Activated CD4-positive, alpha-beta T cell treated with anti-CD3 and anti-CD28 coated beads for 1 hour (primary cell): ENCODE measurements around the gene SLC9A9.

Source experiments
- DNase-seq: peaks from one replicate; pipeline ENCODE4 v3.0.0-alpha.2; 2020

The SLC9A9 gene

DNA sequence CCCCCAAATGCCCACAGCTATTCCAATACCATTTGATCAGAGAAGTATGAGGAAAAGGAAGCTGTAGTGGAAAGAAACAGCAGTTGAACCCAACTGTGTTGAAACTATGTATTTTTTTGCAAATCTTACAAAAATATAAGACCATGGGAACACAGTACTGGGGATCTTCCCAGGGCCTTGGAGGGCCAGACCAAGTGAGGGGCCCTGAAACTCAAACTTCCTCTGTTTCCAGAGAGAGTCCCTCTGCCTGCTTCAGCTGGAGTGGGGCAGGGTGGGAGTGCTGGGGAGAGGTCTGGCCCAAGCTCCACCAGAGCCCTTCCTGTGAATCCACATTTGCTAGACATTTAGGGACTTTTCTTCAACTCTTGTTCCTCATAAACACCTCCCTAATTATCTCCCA is 464.8 kb downstream of the SLC9A9 start:
- DNase-seq = no peak

DNA sequence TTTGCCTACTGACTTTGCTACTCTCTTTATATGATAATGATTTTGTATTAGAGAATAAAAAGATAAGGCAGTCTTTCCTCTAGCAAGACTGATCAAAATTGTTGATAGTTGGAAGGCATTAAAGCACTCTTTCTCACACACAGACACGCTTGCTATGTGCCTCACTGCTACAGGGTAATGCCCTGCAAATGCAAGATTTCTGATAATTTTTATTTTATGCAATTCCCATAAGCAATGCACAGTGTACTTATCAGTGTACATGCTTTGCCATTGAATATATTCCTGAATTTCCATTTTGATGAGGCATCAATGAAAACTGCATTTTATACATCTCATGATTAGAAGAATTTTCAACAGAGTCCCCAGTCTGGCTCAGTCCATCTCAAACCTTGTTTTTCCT is 465.5 kb downstream of the SLC9A9 start:
- DNase-seq = no peak

DNA sequence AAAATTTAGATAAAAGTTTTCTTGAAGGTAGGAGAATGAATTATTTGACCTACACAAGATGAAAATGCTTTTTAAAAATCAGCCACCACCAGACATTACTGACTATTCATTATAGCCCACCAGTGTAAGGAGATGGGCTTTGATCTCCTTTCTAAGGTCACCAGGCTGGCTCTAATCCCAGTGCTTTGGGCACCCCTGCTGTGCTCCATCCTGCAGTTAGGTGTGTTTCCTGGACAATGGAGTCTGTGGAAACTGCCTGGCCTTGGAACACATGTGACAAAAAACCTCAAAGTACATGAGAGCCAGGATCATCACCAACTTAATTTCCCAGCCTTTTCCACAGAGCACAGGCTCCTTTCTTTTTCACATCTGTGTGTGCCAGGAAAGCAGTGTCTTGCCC is 467.8 kb downstream of the SLC9A9 start:
- no peak for DNase-seq

DNA sequence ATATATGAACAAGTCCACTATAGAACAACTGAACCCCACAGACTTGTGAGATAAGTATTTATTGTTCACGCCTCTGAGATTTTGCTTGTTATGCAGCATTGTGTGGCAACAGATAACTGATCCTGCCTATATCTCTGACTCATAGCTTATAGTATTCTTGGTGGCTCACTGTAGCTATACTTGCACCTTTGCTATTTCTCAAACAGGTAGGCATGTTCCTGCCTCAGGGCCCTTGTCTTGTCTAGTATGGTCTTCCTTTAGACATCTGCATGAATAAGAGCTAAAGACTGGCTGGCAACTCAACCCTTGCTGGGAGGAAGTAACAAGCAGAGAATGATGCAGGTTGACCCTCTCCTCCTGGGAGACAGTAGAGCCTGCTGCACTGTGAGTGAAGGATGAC is 472.6 kb downstream of the SLC9A9 start:
- DNase-seq = no peak

DNA sequence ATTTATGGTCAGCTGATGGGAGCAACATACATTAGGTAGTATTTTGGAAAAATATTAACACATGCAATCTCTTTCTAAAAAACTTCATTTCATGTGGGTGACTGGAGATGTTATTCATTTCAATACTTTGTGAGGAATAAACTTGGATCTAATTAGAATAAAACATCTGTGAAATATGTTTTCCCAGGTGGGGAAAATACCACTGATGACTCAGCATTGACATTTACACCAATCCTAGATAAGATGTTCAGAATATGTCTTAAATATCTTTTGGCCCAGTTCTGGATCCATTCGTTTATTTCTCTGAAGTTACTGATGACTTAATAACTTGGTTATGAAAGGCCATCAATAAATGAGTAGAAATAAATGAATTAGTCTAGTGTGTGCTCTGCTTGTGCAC is 481.1 kb downstream of the SLC9A9 start:
- DNase-seq = no peak

DNA sequence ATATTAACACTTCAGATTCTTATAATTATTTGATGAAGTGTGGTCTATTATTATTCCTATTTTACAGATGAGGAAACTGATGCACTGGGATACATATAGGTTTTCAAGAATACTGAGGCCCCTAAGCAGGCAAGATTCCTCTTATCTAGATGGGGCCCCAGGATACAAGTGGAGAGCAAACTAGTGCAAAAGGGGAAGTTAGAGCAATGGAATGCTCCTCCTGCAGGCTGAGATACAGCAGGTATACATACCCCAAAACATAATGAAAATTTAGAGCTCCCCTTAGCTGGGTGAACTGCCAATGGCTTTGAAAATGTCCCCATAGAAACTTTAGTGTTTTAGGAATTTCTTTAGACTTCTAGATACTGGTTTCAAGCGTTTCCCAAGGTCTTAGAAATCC is 481.6 kb downstream of the SLC9A9 start:
- DNase-seq = no peak

DNA sequence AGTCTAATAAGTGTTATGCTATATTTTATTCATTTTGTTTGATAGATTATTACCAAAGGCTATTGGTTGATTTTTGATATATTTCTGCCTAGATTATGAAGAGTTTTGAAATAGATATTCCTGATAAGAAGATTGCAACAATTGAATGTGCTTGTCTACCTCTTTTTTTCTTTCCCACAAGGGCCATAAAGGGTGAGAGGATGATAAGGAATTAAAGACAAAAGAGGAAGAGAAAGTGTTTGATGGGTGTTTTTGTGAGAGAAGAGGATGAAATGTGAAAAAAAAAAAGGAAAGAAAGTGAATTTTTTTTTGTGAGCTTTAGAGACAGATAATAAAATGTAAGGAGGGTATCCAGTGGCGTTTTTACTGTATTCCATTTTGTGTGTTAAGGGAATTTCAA is 484.3 kb downstream of the SLC9A9 start:
- no peak for DNase-seq

DNA sequence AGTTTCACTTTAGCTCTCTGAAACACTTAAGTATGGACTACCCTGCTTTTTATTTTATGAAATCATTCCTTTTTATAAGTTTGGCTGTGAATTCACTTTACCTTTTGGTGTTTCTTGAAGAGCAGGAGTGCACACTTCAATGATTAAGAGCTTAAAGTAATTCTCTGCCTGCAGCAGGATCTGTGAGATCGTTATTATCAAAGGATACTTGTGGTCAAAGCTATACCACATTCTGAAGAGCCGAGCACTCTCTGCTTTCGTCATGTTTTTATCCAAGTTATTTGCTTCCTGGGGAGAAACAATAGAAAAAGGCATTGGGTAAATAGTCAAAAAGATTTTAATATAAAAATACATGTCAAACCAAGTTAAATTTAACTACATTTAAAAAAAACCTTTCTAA is 485.0 kb downstream of the SLC9A9 start:
- DNase-seq = no peak

DNA sequence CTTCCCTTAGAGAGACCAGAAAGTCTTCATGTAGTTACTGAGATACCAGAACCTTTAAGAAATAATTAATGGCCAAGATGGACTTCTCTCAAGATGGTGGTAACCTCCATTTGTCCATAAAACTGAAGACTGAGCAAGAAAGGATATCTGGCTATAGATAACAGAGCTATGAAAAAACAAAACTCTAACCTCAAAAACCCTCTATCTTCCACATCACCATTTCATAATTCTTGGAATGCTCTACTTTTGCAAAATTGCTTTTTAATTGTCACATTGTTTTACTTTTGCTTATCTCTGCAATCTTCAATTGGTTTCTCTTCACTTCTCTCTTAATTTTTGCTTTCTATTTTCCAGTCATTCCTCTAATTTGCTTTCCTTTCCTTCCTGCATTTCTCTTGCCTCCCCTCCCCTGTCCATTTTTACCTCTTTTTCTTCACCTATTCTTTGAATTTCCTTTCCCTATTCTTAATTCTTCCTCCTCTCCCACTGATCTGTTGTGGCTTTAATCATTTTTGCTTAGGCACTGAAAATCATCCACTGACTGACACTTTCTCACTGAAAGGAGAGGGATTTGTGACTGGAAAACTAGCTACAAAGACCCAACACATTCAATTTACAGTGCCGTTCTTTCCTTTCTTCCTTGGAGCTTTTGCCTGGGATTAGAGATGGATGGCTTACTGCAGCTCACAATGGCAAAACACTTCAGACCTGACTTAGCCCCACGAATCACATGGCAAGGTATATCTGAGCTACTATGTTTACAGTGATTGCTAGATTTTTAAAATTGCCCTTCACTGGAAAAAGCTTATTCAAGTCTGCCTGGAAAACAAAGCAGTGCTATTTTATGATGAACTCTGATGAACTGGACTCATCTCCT is 485.9 kb downstream of the SLC9A9 start:
- DNase-seq = no peak

DNA sequence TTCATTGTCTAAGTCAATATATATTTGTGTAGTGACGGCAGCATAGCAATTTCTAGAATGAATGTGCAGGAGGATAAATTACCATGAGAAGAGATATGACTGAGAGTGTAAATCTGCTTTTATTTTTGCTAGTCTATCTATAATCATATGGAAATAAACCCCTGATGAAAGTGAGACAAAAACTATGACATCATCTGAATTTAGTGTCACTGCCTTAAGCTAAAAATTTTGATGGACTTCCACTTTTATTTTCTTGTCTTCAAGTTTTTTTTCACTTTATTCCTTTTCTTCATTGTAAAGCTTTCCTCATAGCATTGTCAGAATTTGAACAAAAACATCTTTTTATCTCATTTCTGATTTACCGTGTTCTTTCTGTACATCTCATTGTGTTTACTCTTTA is 486.7 kb downstream of the SLC9A9 start:
- no peak for DNase-seq

DNA sequence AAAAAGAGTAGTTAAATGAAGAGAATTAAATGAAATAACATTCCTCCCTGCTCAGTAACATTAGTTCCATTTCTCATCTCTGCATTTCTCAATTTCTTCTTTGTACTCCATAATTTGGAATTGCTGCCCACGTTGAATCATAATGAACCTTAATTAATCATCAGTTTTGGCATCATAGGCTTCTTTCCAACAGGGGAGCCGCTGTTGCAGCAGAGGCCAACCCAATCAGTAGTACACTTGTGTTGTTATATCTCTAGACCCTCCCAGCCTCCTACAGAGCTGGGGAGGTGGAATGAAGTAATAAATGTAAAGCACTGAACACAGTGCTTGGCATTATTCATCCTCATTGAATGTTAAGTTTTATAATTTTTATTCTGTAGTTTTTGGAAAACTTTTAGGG is 488.0 kb downstream of the SLC9A9 start:
- no peak for DNase-seq

DNA sequence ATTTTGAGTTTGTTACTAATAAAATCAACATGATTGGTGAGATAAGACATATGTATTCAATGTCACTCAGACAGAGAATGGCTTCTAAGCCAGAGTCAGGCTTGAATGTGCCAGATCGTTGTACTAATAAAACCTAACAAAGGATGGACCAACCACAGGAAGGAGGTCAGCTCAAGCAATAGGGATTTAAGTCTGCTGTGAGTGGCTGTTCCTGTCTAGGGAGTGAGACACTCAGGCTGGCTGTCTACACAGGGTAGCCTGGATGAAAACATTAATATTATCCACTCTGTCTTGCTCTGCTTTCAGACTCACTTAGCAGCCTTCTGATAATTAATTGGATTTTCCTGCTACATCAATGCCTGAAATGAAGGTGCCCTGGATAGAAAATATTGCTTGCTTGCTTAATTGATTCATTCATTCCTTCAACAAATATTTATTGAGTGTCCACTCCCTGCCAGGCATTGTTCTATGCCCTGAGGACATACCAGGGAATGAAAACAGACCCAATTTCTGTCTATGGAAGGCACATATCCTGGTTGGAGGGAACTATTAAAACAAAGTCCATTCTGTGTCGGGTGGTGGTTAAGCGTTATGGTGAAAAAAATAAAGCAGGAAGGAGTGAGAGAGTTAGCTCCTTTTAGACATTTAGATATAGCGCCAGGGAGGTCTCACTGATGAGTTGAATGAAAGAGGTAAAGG is 489.3 kb downstream of the SLC9A9 start:
- no peak for DNase-seq

DNA sequence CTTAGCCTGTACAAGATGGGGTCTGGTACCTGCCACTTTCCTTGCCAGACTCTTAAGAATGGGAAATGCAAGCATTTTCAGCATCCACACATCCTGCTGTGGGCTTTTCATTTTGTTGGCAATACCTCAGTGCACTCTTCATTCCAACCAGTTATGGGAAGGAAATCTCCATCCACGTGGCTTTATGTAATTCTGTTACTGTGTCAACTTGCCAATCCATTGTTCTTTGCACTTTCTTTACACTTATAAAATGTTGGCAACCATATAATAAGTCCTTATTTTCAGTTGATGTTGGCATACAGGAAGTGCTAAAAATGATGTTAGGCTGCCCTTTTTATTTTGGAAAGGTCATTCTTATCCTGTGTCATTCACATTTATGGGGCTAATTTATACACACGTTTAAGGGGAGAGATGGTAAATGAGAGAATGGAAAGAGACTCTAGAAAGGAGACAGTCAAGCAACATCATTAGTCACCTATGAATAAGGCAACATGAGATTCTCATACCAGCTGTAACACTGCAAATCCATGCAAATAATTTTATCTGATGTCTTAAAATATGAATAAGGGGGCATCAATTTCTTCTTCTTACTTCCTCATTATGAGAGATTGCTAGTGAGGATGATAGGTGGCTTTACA is 490.0 kb downstream of the SLC9A9 start:
- DNase-seq = no peak

DNA sequence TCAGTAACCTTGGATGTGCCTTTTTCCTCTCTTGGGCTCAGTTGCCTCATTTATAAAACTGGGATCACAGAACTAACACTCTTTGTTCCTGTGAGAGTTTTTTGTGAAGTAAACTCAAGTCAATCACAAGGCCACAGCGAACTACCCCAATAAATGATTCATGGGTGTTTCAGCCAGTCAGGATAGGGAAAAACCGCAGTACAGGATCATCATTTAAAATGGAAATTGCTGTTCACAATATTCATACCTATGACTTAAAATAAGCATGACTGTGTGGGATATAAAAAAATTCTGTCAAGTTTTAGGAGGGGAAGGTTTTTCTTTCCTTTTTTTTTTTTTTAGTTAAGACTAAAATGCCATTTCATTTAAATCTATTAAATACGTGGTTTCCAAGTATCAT is 490.6 kb downstream of the SLC9A9 start:
- DNase-seq = no peak

DNA sequence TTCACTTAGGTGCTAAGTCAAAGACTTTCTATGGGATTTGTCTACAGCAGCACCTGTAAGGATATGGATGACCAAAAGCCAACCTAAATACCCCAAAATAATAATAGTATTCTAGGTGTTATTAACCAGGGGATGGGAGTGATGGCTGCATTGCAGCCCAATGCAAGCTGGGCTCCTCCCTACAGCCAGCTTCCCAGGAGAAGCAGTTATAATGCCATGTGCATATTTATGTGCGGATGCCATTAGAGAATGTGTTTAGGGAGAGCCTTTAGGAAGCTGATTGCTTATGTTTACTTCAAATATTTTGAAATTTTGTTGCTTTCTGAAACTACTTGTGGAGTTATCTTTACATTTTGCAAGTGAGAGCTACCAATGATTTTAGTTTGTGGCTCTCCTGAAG is 491.4 kb downstream of the SLC9A9 start:
- DNase-seq = no peak

DNA sequence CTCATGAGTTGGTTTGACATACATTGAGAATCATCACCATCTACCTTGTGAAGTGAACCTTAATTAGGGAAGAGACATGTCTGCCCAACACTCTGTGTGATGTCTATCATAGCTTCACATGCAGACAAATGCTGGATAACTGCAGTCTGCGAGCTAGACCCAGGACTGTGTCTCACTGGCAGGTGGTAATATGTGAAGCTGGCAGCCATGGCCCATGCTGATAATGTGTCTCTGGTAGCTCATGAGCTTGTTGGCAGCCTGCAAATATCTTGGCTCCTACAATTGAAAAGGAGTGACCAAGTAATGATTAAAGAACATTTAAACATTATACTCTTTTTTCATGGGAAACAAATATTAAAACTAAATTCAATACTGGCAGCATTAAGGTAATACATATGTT is 493.9 kb downstream of the SLC9A9 start:
- no peak for DNase-seq

DNA sequence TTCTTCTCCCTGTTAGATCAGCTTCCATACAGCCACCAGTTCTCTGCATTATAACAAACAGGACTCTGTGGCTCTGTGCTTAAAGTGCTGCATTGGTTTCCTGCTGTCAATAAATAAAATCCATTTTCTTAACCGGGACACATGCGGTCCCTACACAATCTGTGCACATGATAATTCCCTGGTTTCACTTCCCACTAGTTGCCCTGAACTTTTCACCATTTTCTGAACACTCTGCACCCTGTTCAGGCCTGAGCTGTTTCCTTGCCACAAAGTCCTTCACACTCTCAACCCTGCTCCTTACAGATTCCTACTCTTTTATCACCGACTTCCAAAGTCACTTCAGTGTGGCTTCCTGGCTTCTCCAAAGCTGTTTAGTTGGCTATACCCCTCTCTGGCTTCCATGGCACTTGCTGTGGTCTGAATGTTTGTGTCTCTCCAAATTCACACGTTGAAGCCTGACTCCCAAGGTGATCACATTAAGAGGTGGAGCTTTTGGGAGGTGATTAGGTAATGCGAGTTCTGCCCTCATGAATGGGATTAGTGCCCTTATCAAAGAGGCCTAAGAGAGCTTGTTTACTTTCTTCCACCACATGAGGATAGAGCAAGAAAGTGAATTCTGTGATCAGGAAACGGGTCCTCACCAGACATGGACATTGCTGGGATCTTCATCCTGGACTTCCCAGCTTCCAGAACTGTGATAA is 495.3 kb downstream of the SLC9A9 start:
- no peak for DNase-seq

DNA sequence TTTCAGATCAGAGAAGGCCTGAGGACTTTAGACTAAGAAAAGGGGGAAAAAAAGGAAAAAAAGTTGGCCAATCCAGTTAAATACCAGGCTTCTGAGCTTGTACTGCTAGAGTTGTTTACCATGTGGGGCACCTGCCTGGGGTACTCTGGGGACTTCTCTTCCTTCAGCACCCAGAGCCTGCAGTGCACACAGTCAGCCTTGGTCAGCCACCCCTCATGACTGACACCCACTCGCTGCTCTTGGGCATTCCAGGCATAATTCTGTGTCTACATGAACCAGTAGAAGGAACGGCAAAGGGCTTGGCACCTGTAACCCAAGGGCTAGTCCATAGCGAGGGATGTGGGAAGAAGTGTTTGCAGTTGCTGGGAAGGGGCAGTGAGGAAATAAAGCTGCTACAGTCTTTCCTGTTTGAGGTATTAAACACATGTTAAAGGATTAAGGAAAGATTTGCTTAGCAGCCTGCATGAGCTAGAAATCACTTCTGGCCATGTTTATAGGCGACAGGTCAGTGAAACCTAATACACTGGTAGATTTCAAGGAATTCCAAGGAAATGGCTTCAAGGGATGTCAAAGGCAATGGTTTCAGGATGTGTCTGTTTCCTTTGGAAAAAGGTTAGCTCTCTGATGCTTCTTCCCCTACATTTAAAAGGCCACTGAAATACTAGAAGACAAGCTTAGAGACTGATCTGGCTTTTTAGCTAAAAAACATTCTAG is 496.2 kb downstream of the SLC9A9 start:
- no peak for DNase-seq

DNA sequence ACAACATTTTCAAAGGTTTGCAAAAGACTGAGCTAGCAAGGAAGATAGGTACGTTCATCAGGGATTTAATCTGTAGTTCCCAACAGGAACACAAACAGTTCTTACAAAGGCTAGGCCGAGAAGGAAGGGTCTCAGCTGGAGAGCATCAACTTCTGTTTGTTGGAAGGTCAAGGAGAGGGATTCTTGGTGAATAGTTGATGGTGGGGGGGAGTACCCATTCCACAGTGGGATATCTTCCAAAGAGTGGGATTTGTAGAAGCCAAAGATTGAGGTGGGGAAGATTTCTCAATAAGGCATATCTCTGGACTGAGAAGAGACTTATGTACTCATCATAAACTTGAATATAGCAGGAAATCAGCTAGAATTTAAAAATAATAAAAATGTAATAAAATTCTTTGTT is 496.9 kb downstream of the SLC9A9 start:
- no peak for DNase-seq

DNA sequence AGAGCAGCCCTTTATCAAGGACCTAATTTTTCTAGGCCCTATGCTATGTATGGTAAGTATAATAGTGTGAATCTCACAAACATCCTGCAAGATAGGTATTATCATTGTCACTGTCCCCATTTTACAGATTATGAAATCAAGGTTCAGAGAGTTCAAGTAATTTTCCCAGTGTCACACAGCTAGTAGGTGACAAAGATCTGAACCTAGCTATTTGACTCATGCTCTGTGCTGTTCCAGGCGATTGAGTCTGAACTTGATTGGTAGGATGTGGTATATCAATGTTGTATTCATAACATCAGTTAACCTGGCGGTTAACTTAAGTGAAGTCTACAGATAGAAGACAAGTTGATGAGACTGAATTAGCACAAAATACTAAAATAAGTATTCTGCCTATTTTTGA is 498.8 kb downstream of the SLC9A9 start:
- no peak for DNase-seq

DNA sequence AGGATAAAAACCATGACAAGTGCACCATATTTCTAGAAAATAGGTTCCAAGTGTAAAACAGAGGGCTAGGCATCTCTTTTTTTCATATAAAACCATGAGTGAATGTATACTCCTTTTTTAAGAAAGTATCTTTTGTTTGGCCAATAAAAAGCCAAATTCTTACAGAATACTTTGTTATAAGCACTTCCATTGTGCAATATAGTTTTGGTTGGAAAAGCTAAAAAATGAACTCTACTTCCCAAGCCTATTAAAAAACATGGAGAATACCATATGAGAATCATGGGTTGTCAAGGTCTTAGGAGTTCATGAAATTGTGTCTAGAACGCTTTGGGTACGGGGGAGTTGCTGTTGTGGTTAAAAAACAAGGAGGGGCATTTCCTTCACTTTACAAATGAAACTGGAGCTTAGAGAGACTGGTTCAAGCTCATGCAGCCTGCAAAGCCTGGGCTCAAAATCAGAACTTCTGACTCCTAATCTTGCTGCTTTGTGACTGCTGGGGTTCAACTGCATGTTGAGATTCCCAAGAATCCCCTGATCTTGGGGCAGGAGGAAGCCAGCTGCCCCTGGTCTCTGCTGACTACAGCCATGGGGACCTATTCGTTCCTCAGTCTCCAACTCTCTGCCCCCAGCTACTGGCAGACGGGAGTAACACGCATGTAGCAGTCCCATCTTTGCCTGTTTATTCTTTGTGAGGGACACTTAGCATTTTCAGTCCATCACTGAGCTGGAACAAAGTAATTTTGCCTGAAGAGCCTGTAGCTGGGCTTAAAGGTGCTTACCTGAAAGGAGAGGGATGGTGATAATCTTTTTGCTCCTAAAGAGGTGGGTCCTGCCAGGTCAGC is 499.6 kb downstream of the SLC9A9 start:
- no peak for DNase-seq
